Right lobe of liver (tissue), 6 donors: ENCODE measurements around the gene SLC39A10. TPM values are rescaled to one million over a fixed set of nuclear protein-coding genes. Genes with fewer than 3 reads are reported as not detected.

Experiments
- ATAC-seq, 4 donors: fragments of 200-7000 bp; cut with Tn5 transposase; one replicate each; pipeline ENCODE4 v1.9.1; 2020; ENCODE audit warnings: mild to moderate bottlenecking in 4 of 4, moderate library complexity in 4 of 4
- DNase-seq, 3 donors: peaks; one replicate each; pipeline ENCODE4 v3.0.0-alpha.2; 2020
- H3K27ac ChIP-seq, 3 donors: fragments of 200-600 bp; one replicate each; pipeline ENCODE4 v1.8.0; 2022
- H3K27me3 ChIP-seq, 2 donors: fragments of 200-600 bp; one replicate each; pipeline ENCODE4 v1.8.0; 2022
- H3K36me3 ChIP-seq, 4 donors: fragments of 200-600 bp; sonication (generic) in 1 of 4; one replicate each; pipeline versions ENCODE4 v1.5.1 to v1.8.0; 2017 to 2022; ENCODE audit warnings: control low read depth in 1 of 4
- H3K4me1 ChIP-seq, 4 donors: fragments of 200-600 bp; sonication (generic) in 1 of 4; one replicate each; pipeline versions ENCODE4 v1.5.1 to v1.8.0; 2017 to 2022; ENCODE audit warnings: control low read depth in 1 of 4
- H3K4me3 ChIP-seq, 3 donors: fragments of 200-600 bp; one replicate each; pipeline ENCODE4 v1.8.0; 2022
- H3K9me3 ChIP-seq, 4 donors: fragments of 200-600 bp; sonication (generic) in 1 of 4; one replicate each; pipeline versions ENCODE4 v1.5.1 to v1.8.0; 2017 to 2022; ENCODE audit warnings: control low read depth in 1 of 4
- CTCF ChIP-seq, 4 donors: fragments of 200-600 bp in 3 of 4; fragments of 450-650 bp in 1 of 4; IDR thresholded peaks; one replicate each; pipeline versions ENCODE4 v1.5.1 to v1.8.0; 2016 to 2022; ENCODE audit warnings: antibody characterized with exemption in 4 of 4, mild to moderate bottlenecking in 2 of 4
- POLR2A ChIP-seq: fragments of 450-650 bp; IDR thresholded peaks from one replicate; pipeline ENCODE4 v1.6.1; 2017; ENCODE audit warnings: antibody characterized with exemption, mild to moderate bottlenecking
- WGBS: methylation state at CpG from one replicate; pipeline ENCODE4 v1.1.6; 2018; ENCODE audit warnings: low coverage, low lambda C conversion rate; ENCODE audit not compliant: insufficient coverage; ENCODE audit errors: missing lambda C conversion rate; 5-methylcytosine and 5-hydroxymethylcytosine counted together
- intact Hi-C, 2 donors: fragments of 100-400 bp; cut with DNase I; formaldehyde crosslinking; loops; one replicate each; pipeline versions ENCODE4 v1.11.2 to v1.14.1; 2022
- total RNA-seq, 6 experiments: library from RNA; depleted of rRNA in 2 of 6; stranded (reverse); fragments of >200 nt in 2 of 6; fragmentation: NEBNext Ultra II Directional in 3 of 6; extraction: Animal tissue kit (Norgen Biotek cat#: 25700) in 3 of 6; gene quantifications; one replicate each; pipeline versions ENCODE4 v1.1.0 to v1.2.4, GENCODE V29; 2016 to 2023
- donor health status: DM: no; HTN: yes; CAD: no.
- donor health status: DM: no; HTN: no; CAD: no.
- donor health status: DM: no; HTN: no; CAD: no.
- donor health status: DM: no; HTN: yes; CAD: no.
- donor health status: DM: no; HTN: yes; CAD: no.

SLC39A10 gene
- total RNA-seq, 6 experiments from 2014 or later: 3.5 to 5.2 (median 4.6) TPM

- DNase-seq (no peak), ATAC-seq (no peak)
- Histone ChIP-seq H3K27ac (no peak overlapping the region), H3K4me3 (no peak overlapping the region), H3K4me1 (no peaks in the 10 kb centered on the region), H3K36me3 (no peaks in the 10 kb centered on the region), H3K9me3 (no peaks in the 10 kb centered on the region), H3K27me3 (no peaks in the 10 kb centered on the region)
- TF ChIP-seq POLR2A (no peak), CTCF (IDR thresholded peaks at IDR 0.05) (no peak)
- intact Hi-C loops: no loop called here
- WGBS: 75% methylated on average over 1 of the region's 1 CpG
Observed at GRCh38 chr2:195741191-195741590, 84.2 kb downstream of the SLC39A10 start.

- 49% methylated on average over 4 of the region's 7 CpGs for WGBS
- Histone ChIP-seq H3K36me3 (no peaks in the 10 kb centered on the region), H3K9me3 (no peaks in the 10 kb centered on the region), H3K4me3 (no peak overlapping the region), H3K4me1 (no peaks in the 10 kb centered on the region), H3K27me3 (no peaks in the 10 kb centered on the region), H3K27ac (no peak overlapping the region)
- intact Hi-C loops: no loop called here
- ATAC-seq (no peak), DNase-seq (no peak)
- TF ChIP-seq CTCF (IDR thresholded peaks at IDR 0.05) (no peak), POLR2A (no peak)
Observed at GRCh38 chr2:195756218-195756942, 99.4 kb downstream of the SLC39A10 start.

- no peaks in the 10 kb centered on the region for H3K36me3 ChIP-seq
- intact Hi-C loops: no loop called here
- H3K4me1 ChIP-seq: no peaks in the 10 kb centered on the region
- ATAC-seq (no peak), DNase-seq (no peak)
- no peak overlapping the region for H3K27ac ChIP-seq
- WGBS: no CpG with 5 or more reads among the region's 3 CpGs
- TF ChIP-seq POLR2A: no peak
- TF ChIP-seq CTCF (IDR thresholded peaks at IDR 0.05): no peak
- H3K9me3 ChIP-seq: no peaks in the 10 kb centered on the region
- H3K27me3 ChIP-seq: no peaks in the 10 kb centered on the region
- H3K4me3 ChIP-seq: no peak overlapping the region
Observed at GRCh38 chr2:195758846-195759245, 101.8 kb downstream of the SLC39A10 start.

- 70% methylated on average over 1 of the region's 1 CpG for WGBS
- DNase-seq: no peak
- intact Hi-C loops: no loop called here
Observed at GRCh38 chr2:195759877-195760276, 102.9 kb downstream of the SLC39A10 start.

More at GRCh38 chr2:195759877-195760276, 102.9 kb downstream of the SLC39A10 start:
- H3K36me3 ChIP-seq: no peaks in the 10 kb centered on the region
- no peak for TF ChIP-seq CTCF (IDR thresholded peaks at IDR 0.05)
- no peak for TF ChIP-seq POLR2A
- H3K4me3 ChIP-seq: no peak overlapping the region
- H3K27ac ChIP-seq: no peak overlapping the region
- no peaks in the 10 kb centered on the region for H3K27me3 ChIP-seq
- no peaks in the 10 kb centered on the region for H3K4me1 ChIP-seq
- no peak for ATAC-seq
- no peaks in the 10 kb centered on the region for H3K9me3 ChIP-seq
